Hematopoietic multipotent progenitor cell treated with erythropoietin and hydrocortisone succinate and interleukin-3 and kit ligand, for 17 days (in vitro differentiated cells): ENCODE measurements around the gene GNPAT.

Experiments used
- DNase-seq: peaks from one replicate; pipeline ENCODE4 v3.0.0-alpha.2; 2015; ENCODE audit warnings: low spot score

GNPAT gene

GRCh38 chr1:231213831-231214573 lies 27.0 kb upstream of the GNPAT start:
- no peak for DNase-seq

GRCh38 chr1:231214918-231215680 lies 25.9 kb upstream of the GNPAT start:
- DNase-seq = no peak

- DNase-seq = no peak
These were observed 25.2 kb upstream of the GNPAT start for GRCh38 chr1:231215681-231216385.

- no peak for DNase-seq
These were observed 24.5 kb upstream of the GNPAT start for GRCh38 chr1:231216498-231216897.

- no peak for DNase-seq
These were observed 24.0 kb upstream of the GNPAT start for GRCh38 chr1:231217056-231217455.

GRCh38 chr1:231218078-231218477 lies 22.9 kb upstream of the GNPAT start:
- DNase-seq = no peak

GRCh38 chr1:231219422-231220401 lies 21.3 kb upstream of the GNPAT start:
- no peak for DNase-seq

- DNase-seq = no peak
These were observed 20.2 kb upstream of the GNPAT start for GRCh38 chr1:231220801-231221200.

- no peak for DNase-seq
These were observed 14.9 kb upstream of the GNPAT start for GRCh38 chr1:231226156-231226555.

- no peak for DNase-seq
These were observed 9.5 kb upstream of the GNPAT start for GRCh38 chr1:231231511-231231910.

- no peak for DNase-seq
These were observed 7.9 kb upstream of the GNPAT start for GRCh38 chr1:231232870-231233734.

- DNase-seq = no peak
These were observed 7.1 kb upstream of the GNPAT start for GRCh38 chr1:231233735-231234417.

GRCh38 chr1:231234506-231234905 lies 6.5 kb upstream of the GNPAT start:
- no peak for DNase-seq

- no peak for DNase-seq
These were observed 5.3 kb upstream of the GNPAT start for GRCh38 chr1:231235526-231236207.

- no peak for DNase-seq
These were observed 4.8 kb upstream of the GNPAT start for GRCh38 chr1:231236208-231236591.

GRCh38 chr1:231236938-231237337 lies 4.1 kb upstream of the GNPAT start:
- no peak for DNase-seq

GRCh38 chr1:231238298-231238697 lies 2.7 kb upstream of the GNPAT start:
- no peak for DNase-seq

- no peak for DNase-seq
These were observed 505 bp upstream of the GNPAT start for GRCh38 chr1:231240531-231240882.

GRCh38 chr1:231241750-231242149 lies 738 bp downstream of the GNPAT start:
- peak; percentile 46 for DNase-seq
